Thyroid gland (tissue), 4 donors: Measurements from ENCODE around the gene ERMARD. TPM values are rescaled to one million over a fixed set of nuclear protein-coding genes. Genes with fewer than 3 reads are reported as not detected.

ENCODE experiments used
- DNase-seq, 2 donors: peaks; one replicate each; pipeline ENCODE4 v3.0.0-alpha.2; 2019
- H3K27ac ChIP-seq, 3 donors: fragments of 200-600 bp; sonication (generic); 1 replicate in 2 of 3; 2 replicates in 1 of 3; pipeline ENCODE4 v1.5.1; 2016 to 2019; ENCODE audit warnings: mild to moderate bottlenecking in 1 of 3, moderate library complexity in 1 of 3
- H3K27me3 ChIP-seq: fragments of 200-600 bp; sonication (generic); one replicate; pipeline ENCODE4 v1.5.1; 2019
- H3K36me3 ChIP-seq, 2 donors: fragments of 200-600 bp; sonication (generic); one replicate each; pipeline ENCODE4 v1.5.1; 2016 to 2019
- H3K4me1 ChIP-seq, 2 donors: fragments of 200-600 bp; sonication (generic); one replicate each; pipeline ENCODE4 v1.5.1; 2017 to 2019
- H3K4me3 ChIP-seq, 3 donors: fragments of 200-600 bp; sonication (generic); replicated peaks in 1 of 3; 1 replicate in 2 of 3; 2 replicates in 1 of 3; pipeline ENCODE4 v1.5.1; 2016; ENCODE audit warnings: mild to moderate bottlenecking in 1 of 3
- H3K9me3 ChIP-seq: fragments of 200-600 bp; sonication (generic); one replicate; pipeline ENCODE4 v1.5.1; 2017
- POLR2A ChIP-seq, 2 donors: fragments of 450-650 bp; IDR thresholded peaks; one replicate each; pipeline ENCODE4 v1.6.1; 2017; ENCODE audit warnings: antibody characterized with exemption in 2 of 2, mild to moderate bottlenecking in 2 of 2, moderate library complexity in 1 of 2
- whole genome bisulfite sequencing, 2 donors: methylation state at CpG; one replicate each; pipeline ENCODE4 v1.1.5; 2017; 5-methylcytosine and 5-hydroxymethylcytosine counted together
- intact Hi-C: fragments of 100-400 bp; cut with DNase I; formaldehyde crosslinking; loops from one replicate; pipeline ENCODE4 v1.15.1; 2023
- total RNA-seq, 4 donors: library from RNA; depleted of rRNA; stranded (reverse); fragments of >200 nt; gene quantifications; one replicate each; pipeline ENCODE4 v1.2.3, GENCODE V29; 2016
- TF ChIP-seq, protein P1 (sequence below), 6 experiments: fragments of 200-600 bp in 3 of 6; fragments of 450-650 bp in 3 of 6; sonication (generic) in 3 of 6; IDR thresholded peaks; one replicate each; pipeline ENCODE4 v1.5.1; 2016 to 2019; ENCODE audit warnings: antibody characterized with exemption in 6 of 6, mild to moderate bottlenecking in 2 of 6, inconsistent platforms in 1 of 6, moderate library complexity in 1 of 6

Gene ERMARD
- total RNA-seq, 4 donors from 2014 or later = 29.4 to 49.8 (median 32.0) TPM

DNA sequence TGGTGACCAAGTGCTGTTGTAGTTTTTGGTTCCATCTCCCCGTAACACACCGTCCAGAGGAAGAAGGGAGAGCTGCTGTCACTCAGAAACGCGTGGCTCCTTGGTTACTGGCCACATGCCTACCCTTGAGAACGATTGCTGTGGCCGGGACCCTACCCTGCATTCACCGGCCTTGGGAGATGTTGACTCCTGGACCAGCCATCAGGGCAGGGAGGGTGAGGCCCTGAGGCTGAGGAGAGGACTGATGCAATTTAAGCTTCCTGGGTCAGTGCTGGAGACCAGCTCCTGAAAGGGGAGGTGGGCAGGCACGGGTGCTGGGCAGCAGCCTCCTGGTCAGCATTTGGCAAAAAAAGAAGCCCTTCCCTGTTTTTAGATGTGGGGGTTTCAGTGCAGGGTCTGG, 31.5 kb downstream of the ERMARD start:
- 93 to 99% methylated on average over 8 of the region's 8 CpGs for WGBS, 2 donors
- H3K9me3 ChIP-seq = no peaks in the 10 kb centered on the region

DNA sequence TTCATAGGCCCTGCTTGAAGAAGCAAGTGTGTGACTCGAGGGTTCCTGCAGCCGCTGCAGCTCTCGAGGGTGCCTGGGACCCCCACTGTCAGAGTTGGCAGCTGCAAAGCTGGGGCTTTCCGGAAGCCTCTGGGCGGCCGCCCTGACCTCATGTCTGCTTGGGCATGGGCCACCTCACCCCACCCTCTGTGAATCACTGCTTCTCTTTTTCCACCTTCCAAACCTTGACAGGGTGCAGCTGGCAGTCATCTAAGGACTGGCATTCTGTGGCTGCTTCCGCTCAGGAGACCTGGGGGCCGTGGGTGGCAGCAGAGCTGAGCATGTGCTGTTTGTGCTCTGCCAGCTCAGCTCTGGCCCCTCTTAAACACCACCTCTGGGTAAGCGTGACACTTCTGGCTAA, 32.0 kb downstream of the ERMARD start:
- Histone ChIP-seq H3K27ac (no peak overlapping the region), H3K9me3 (no peaks in the 10 kb centered on the region), H3K4me1 (peaks cover 14 to 20% of the 10 kb centered on the region in 2 donors), H3K27me3 (no peaks in the 10 kb centered on the region), H3K36me3 (no peaks in the 10 kb centered on the region), H3K4me3 (no peak overlapping the region)
- DNase-seq = no peak
- TF ChIP-seq POLR2A (IDR thresholded peaks at IDR 0.05) = no peak
- TF ChIP-seq, protein P1, sequence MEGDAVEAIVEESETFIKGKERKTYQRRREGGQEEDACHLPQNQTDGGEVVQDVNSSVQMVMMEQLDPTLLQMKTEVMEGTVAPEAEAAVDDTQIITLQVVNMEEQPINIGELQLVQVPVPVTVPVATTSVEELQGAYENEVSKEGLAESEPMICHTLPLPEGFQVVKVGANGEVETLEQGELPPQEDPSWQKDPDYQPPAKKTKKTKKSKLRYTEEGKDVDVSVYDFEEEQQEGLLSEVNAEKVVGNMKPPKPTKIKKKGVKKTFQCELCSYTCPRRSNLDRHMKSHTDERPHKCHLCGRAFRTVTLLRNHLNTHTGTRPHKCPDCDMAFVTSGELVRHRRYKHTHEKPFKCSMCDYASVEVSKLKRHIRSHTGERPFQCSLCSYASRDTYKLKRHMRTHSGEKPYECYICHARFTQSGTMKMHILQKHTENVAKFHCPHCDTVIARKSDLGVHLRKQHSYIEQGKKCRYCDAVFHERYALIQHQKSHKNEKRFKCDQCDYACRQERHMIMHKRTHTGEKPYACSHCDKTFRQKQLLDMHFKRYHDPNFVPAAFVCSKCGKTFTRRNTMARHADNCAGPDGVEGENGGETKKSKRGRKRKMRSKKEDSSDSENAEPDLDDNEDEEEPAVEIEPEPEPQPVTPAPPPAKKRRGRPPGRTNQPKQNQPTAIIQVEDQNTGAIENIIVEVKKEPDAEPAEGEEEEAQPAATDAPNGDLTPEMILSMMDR (IDR thresholded peaks at IDR 0.05) = no peak
- intact Hi-C loops = no loop called here
- whole genome bisulfite sequencing, 2 donors = 91 to 94% methylated on average over 9 of the region's 9 CpGs

More for the DNA sequence above, 31.5 kb downstream of the ERMARD start:
- no peaks in the 10 kb centered on the region for H3K36me3 ChIP-seq
- H3K4me3 ChIP-seq = no peak overlapping the region
- H3K27me3 ChIP-seq = no peaks in the 10 kb centered on the region
- TF ChIP-seq POLR2A (IDR thresholded peaks at IDR 0.05) = no peak
- TF ChIP-seq, protein P1 (IDR thresholded peaks at IDR 0.05) = no peak
- peaks cover 14 to 20% of the 10 kb centered on the region in 2 donors for H3K4me1 ChIP-seq
- no peak overlapping the region for H3K27ac ChIP-seq
- DNase-seq = no peak
- intact Hi-C loops = no loop called here

DNA sequence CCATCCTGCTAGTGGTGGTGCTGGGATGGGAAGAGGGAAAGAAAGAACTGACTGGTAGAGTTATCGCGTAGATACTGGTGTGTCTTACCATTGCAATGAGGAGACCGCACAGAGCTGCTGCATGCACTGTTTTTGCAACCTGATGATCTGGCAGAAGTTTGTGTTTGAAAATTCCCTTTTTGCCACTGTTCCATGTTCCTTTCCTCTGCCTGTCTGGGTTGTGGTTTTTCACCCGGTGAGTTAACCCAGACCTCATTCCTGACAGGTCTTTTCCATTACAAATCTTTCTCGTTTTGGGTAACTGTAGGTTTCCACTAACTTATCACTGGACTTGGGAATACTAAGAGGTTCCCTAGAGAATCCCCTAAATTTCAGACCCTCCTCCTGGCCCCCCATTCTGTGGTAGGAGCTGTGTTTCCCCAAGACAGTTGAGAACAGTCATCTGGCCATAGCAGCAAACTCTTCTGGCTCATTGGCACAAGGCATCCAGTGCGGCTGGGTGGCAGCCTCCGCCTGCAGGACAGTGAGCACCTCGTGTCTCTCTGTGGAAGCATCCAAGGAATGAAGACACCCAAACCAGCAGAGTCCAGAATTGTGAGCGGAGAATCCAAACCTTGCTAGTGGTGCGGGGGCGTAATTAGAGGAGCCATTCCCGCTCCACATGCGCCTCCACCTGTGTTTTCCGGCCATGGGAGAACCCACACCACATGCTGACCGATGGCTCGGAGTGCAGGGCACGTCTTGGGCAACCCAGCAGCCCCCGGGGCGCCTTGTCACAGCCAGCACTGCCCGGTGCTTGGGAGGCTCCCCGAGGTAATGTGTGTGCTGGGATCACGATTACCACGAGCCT, 32.8 kb downstream of the ERMARD start:
- Histone ChIP-seq H3K27me3 (no peaks in the 10 kb centered on the region), H3K4me3 (no peak overlapping the region), H3K4me1 (peaks cover 14% of the 10 kb centered on the region in 2 donors), H3K9me3 (no peaks in the 10 kb centered on the region), H3K36me3 (no peaks in the 10 kb centered on the region), H3K27ac (no peak overlapping the region)
- DNase-seq = no peak
- intact Hi-C loops = no loop called here
- WGBS, 2 donors = 95% methylated on average over 13 to 15 of the region's 23 CpGs
- TF ChIP-seq, protein P1 (IDR thresholded peaks at IDR 0.05) = no peak
- no peak for TF ChIP-seq POLR2A (IDR thresholded peaks at IDR 0.05)

DNA sequence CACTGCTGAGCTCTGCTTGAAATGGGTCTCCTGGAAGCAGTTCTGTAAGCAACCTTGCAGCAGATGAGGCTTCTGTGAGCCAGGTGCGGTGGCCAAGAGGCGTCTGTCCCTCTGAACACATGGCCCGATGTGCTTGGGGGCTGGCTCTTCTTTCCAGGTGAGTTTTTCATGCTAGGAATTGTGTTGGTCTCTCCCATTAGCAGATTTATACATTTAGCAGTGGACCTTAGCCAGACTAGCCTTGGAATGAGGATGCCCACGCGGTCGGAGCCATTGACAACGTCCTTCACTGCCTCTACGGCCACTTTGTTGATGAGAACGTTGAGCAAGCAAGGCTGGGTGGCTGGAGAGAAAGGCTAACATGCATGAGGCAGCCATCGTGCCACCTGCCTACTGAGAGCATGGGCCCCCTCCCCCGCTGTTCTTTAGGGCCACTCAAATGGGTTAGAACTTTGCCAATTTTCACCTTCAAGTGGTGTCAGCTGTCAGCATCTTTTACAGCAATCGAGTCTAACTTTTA, 33.5 kb downstream of the ERMARD start:
- Histone ChIP-seq H3K9me3 (no peaks in the 10 kb centered on the region), H3K4me3 (no peak overlapping the region), H3K4me1 (peaks cover 11 to 14% of the 10 kb centered on the region in 2 donors), H3K27me3 (no peaks in the 10 kb centered on the region), H3K27ac (no peak overlapping the region), H3K36me3 (no peaks in the 10 kb centered on the region)
- intact Hi-C loops = no loop called here
- DNase-seq = no peak
- TF ChIP-seq POLR2A (IDR thresholded peaks at IDR 0.05) = no peak
- TF ChIP-seq, protein P1 (IDR thresholded peaks at IDR 0.05) = no peak
- WGBS, 2 donors = 79 to 80% methylated on average over 10 to 11 of the region's 12 CpGs

DNA sequence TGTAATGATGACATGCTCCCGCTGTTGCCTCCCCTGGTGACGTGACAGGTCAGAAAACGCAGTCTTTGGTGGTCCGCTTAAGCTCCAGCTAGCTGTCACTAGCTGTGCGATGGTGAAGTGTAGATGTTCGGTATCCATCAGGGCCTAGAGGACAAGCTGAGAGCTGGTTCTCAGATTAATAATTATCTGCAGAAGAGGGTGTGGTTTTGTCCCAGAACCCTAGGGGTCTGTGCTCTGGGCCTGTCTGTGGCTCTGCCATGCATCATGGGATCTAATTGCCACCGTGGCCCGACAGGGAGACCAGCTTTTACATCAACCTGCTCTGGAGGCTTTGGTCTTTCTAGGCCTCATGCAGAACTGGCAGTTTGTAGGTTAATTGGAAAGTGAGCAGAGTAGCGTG, 34.1 kb downstream of the ERMARD start:
- H3K4me3 ChIP-seq = no peak overlapping the region
- H3K36me3 ChIP-seq = no peaks in the 10 kb centered on the region
- WGBS, 2 donors = 90 to 91% methylated on average over 9 of the region's 9 CpGs
- no peak overlapping the region for H3K27ac ChIP-seq
- TF ChIP-seq POLR2A (IDR thresholded peaks at IDR 0.05) = no peak
- TF ChIP-seq, protein P1 (IDR thresholded peaks at IDR 0.05) = no peak
- DNase-seq = no peak
- no peaks in the 10 kb centered on the region for H3K9me3 ChIP-seq
- peaks cover 10 to 14% of the 10 kb centered on the region in 2 donors for H3K4me1 ChIP-seq
- intact Hi-C loops = no loop called here
- H3K27me3 ChIP-seq = no peaks in the 10 kb centered on the region
